ENCODE measurements around the gene RAB4B. TPM values are rescaled to one million over a fixed set of nuclear protein-coding genes. Genes with fewer than 3 reads are reported as not detected.
"Not testable (repeated sequence)": the region's sequence is repeated elsewhere in the genome, so short reads cannot be mapped to it uniquely, and the experiment has no call there.

The RAB4B gene
- total and polyA plus RNA-seq, 2 experiments from 2014 or later = 27.4 to 29.0 TPM

GRCh38 chr19:40818480-40819399 lies 40.7 kb downstream of the RAB4B start:
- ATAC-seq (peak; percentile 97), DNase-seq (ENCODE audit: low spot score) (peak; percentile 63)
- H3K27ac Mint-ChIP-seq; H3K9me2 ChIP-seq (ENCODE audit: insufficient read depth); H3K27ac ChIP-seq (ENCODE audit: low read depth); H3F3A ChIP-seq (replicated peaks; ENCODE audit: low read depth); H2AFZ ChIP-seq; H3K36me3 ChIP-seq (ENCODE audit: insufficient read depth); H3K79me2 ChIP-seq (replicated peaks; ENCODE audit: insufficient read depth); H4K20me1 ChIP-seq (replicated peaks; ENCODE audit: insufficient read depth); H3K36me3 Mint-ChIP-seq (ENCODE audit: low read depth); H3K4me1 ChIP-seq (ENCODE audit: insufficient read depth); H3K9me3 Mint-ChIP-seq: not testable (repeated sequence)
- peaks cover 16% of the 10 kb centered on the region for H3K27me3 Mint-ChIP-seq (ENCODE audit: insufficient read depth, low read depth, poor library complexity)
- peaks cover 21% of the 10 kb centered on the region for H3K4me1 Mint-ChIP-seq
- H3K4me3 Mint-ChIP-seq = peak overlapping the region; percentile 63
- H3K4me2 ChIP-seq = peak overlapping the region; percentile 72
- peaks cover 14% of the 10 kb centered on the region for H3K27me3 ChIP-seq (ENCODE audit: insufficient read depth)
- peak overlapping the region; percentile 53; the same call in 1 of the 2 replicates for H3K4me3 ChIP-seq
- TF ChIP-seq, protein P1, sequence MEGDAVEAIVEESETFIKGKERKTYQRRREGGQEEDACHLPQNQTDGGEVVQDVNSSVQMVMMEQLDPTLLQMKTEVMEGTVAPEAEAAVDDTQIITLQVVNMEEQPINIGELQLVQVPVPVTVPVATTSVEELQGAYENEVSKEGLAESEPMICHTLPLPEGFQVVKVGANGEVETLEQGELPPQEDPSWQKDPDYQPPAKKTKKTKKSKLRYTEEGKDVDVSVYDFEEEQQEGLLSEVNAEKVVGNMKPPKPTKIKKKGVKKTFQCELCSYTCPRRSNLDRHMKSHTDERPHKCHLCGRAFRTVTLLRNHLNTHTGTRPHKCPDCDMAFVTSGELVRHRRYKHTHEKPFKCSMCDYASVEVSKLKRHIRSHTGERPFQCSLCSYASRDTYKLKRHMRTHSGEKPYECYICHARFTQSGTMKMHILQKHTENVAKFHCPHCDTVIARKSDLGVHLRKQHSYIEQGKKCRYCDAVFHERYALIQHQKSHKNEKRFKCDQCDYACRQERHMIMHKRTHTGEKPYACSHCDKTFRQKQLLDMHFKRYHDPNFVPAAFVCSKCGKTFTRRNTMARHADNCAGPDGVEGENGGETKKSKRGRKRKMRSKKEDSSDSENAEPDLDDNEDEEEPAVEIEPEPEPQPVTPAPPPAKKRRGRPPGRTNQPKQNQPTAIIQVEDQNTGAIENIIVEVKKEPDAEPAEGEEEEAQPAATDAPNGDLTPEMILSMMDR (conservative IDR thresholded peaks at IDR 0.05; ENCODE audit: low read depth in 2 of 2) = peak in 1 of 2 experiments; percentile 46; a peak in 3 of 4 replicates

DNA sequence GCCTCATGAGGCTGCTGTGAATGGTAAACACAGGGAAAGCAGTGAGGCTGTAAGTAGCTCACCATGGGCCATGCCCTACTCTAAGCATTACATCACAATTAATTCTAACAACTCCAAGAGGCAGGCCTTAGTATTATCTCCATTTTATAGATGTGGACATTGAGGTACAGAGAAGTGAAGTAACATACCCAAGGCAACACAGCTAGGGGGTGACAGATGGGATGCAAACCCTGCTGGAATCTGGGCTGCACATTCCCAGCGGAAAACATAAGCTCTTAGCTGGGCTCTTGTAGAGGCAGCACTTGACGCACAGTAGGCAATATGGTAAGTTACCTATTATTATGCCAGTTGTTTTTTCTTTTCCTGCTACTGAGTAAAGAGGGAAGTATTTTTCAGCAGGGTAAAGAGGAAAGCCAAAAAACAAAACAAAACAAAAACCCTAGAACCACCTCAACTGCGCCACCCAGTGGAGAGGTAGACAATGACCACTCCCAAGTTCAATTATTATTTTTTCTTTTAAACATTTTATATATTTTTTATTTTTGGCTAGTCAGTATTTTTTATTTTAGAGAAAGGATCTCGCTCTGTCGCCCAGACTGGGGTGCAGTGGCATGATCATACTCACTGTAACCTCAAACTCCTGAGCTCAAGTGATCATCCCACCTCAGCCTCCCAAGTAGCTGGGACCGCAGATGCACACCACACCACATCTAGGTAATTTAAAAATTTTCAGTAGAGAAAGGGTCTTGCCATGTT lies 41.6 kb downstream of the RAB4B start:
- not testable (repeated sequence) for H3K36me3 Mint-ChIP-seq (ENCODE audit: low read depth); H3K4me3 ChIP-seq; H3K79me2 ChIP-seq (replicated peaks; ENCODE audit: insufficient read depth); H2AFZ ChIP-seq; H3K9me3 Mint-ChIP-seq; H4K20me1 ChIP-seq (replicated peaks; ENCODE audit: insufficient read depth); H3K4me3 Mint-ChIP-seq; H3F3A ChIP-seq (replicated peaks; ENCODE audit: low read depth); H3K4me1 ChIP-seq (ENCODE audit: insufficient read depth); H3K27ac Mint-ChIP-seq; H3K4me2 ChIP-seq; H3K36me3 ChIP-seq (ENCODE audit: insufficient read depth); H3K9me2 ChIP-seq (ENCODE audit: insufficient read depth)
- ATAC-seq = peak; percentile 30
- peaks cover 18% of the 10 kb centered on the region for H3K27me3 Mint-ChIP-seq (ENCODE audit: insufficient read depth, low read depth, poor library complexity)
- peaks cover 17% of the 10 kb centered on the region for H3K4me1 Mint-ChIP-seq
- Histone ChIP-seq H3K27ac (ENCODE audit: low read depth) (0 out of 2 replicates have a peak overlapping the region, but pooled peaks have one; percentile 1), H3K27me3 (ENCODE audit: insufficient read depth) (peaks cover 14% of the 10 kb centered on the region)
- peak; percentile 60 for DNase-seq (ENCODE audit: low spot score)
- TF ChIP-seq, protein P1 (conservative IDR thresholded peaks at IDR 0.05; ENCODE audit: low read depth in 2 of 2) = peak; percentile 74 to 75

DNA sequence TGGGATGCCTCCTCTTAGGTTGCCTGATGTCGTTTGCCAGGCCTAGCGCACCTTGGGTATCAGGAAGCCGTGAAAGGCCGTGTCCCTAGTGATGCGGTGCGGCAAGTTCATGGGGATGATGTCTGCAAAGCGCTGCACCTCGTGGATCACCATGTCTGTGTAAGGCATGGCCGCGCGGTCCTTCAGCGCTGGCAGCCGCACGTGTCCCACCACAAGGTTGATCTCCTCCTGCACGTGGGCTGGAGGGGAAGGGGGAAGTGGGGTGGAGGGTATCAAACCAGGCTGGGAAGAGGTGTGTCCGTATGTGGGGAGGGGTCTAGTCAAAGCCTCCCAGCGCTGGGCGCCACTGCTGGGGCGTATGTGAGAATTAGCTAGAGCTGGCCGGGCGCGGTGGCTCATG lies 44.1 kb downstream of the RAB4B start:
- Mint-ChIP-seq H3K36me3 (ENCODE audit: low read depth) (no peaks in the 10 kb centered on the region), H3K27ac (no peak overlapping the region), H3K27me3 (ENCODE audit: insufficient read depth, low read depth, poor library complexity) (peaks cover 12% of the 10 kb centered on the region), H3K9me3 (no peaks in the 10 kb centered on the region; the same call in 2 of the 3 replicates), H3K4me1 (peaks cover 17% of the 10 kb centered on the region), H3K4me3 (no peak overlapping the region)
- no peaks in the 10 kb centered on the region for H3K36me3 ChIP-seq (ENCODE audit: insufficient read depth)
- ATAC-seq (no peak), DNase-seq (ENCODE audit: low spot score) (no peak)
- no peak overlapping the region for H2AFZ ChIP-seq
- H3F3A ChIP-seq (replicated peaks; ENCODE audit: low read depth) = peaks cover 3% of the 10 kb centered on the region; the same call in 1 of the 2 replicates
- no peaks in the 10 kb centered on the region for H4K20me1 ChIP-seq (replicated peaks; ENCODE audit: insufficient read depth)
- no peaks in the 10 kb centered on the region for H3K79me2 ChIP-seq (replicated peaks; ENCODE audit: insufficient read depth)
- H3K27ac ChIP-seq (ENCODE audit: low read depth) = no peak overlapping the region
- H3K4me1 ChIP-seq (ENCODE audit: insufficient read depth) = no peaks in the 10 kb centered on the region
- H3K4me2 ChIP-seq = no peak overlapping the region
- no peak overlapping the region for H3K4me3 ChIP-seq
- H3K27me3 ChIP-seq (ENCODE audit: insufficient read depth) = peaks cover 8% of the 10 kb centered on the region; the same call in 1 of the 2 replicates
- TF ChIP-seq POLR2AphosphoS5 (IDR thresholded peaks at IDR 0.05; ENCODE audit: low read depth) (no peak), NANOG (IDR thresholded peaks at IDR 0.05; ENCODE audit: borderline replicate concordance) (no peak), EZH2phosphoT487 (IDR thresholded peaks at IDR 0.05; ENCODE audit: unreplicated experiment) (no peak), CREB1 (CRISPR knock-in tag; IDR thresholded peaks at IDR 0.05; ENCODE audit: low read depth) (no peak), STAT1 (IDR thresholded peaks at IDR 0.05; ENCODE audit: unreplicated experiment) (no peak)
- H3K9me2 ChIP-seq (ENCODE audit: insufficient read depth) = no peaks in the 10 kb centered on the region

DNA sequence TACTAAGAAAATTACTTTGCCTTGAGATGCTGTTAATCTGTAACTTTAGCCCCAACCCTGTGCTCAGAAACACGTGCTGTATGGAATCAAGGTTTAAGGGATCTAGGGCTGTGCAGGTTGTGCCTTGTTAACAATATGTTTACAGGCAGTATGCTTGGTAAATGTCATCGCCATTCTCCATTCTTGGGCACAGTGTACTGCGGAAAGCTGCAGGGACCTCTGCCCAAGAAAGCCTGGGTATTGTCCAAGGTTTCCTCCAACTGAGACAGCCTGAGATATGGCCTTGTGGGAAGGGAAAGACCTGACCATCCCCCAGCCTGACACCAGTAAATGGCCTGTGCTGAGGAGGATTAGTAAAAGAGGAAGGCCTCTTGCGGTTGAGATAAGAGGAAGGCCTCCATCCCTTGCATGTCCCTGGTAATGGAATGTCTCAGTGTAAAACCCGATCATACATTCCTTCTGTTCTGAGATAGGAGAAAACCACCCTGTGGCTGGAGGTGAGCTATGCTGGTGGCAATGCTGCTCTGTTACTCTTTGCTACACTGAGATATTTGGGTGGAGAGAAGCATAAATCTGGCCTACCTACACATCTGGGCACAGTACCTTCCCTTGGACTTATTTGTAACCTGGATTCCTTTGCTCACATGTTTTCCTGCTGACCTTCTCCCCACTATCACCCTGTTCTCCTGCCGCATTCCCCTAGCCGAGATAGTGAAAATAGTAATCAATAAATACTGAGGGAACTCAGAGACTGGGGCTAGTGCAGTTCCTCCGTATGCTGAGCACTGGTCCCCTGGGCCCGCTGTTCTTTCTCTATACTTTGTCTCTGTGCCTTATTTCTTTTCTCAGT lies 44.9 kb downstream of the RAB4B start:
- not testable (repeated sequence) for H3K4me3 ChIP-seq; H3F3A ChIP-seq (replicated peaks; ENCODE audit: low read depth); ATAC-seq; H2AFZ ChIP-seq; H3K27ac ChIP-seq (ENCODE audit: low read depth); H3K36me3 Mint-ChIP-seq (ENCODE audit: low read depth); H3K27ac Mint-ChIP-seq; H3K9me2 ChIP-seq (ENCODE audit: insufficient read depth); H4K20me1 ChIP-seq (replicated peaks; ENCODE audit: insufficient read depth); H3K36me3 ChIP-seq (ENCODE audit: insufficient read depth); DNase-seq (ENCODE audit: low spot score); H3K4me3 Mint-ChIP-seq; H3K9me3 Mint-ChIP-seq; H3K4me1 ChIP-seq (ENCODE audit: insufficient read depth); H3K4me2 ChIP-seq; H3K27me3 ChIP-seq (ENCODE audit: insufficient read depth); H3K79me2 ChIP-seq (replicated peaks; ENCODE audit: insufficient read depth)
- Mint-ChIP-seq H3K27me3 (ENCODE audit: insufficient read depth, low read depth, poor library complexity) (peaks cover 12% of the 10 kb centered on the region), H3K4me1 (peaks cover 17% of the 10 kb centered on the region)
